ENCODE results near the gene RASGEF1B. TPM values are rescaled to one million over a fixed set of nuclear protein-coding genes. Genes with fewer than 3 reads are reported as not detected.

The RASGEF1B gene
- total RNA-seq, 4 donors from 2014 or later = 0.77 to 25.9 (median 12.2) TPM

- H3K4me1 ChIP-seq = no peaks in the 10 kb centered on the region
- H3K4me3 ChIP-seq = no peak overlapping the region
- TF ChIP-seq CTCF (IDR thresholded peaks at IDR 0.05) = no peak
- TF ChIP-seq POLR2A (IDR thresholded peaks at IDR 0.05) = no peak
- intact Hi-C loops (cut with DNase I; ENCODE audit: low total_unique reads) = no loop called here
- H3K27me3 ChIP-seq = no peaks in the 10 kb centered on the region
- no peaks in the 10 kb centered on the region for H3K9me3 ChIP-seq
- H3K36me3 ChIP-seq = no peaks in the 10 kb centered on the region
- DNase-seq = no peak
- peak overlapping the region in 1 of 2 donors; percentile 31 for H3K27ac ChIP-seq
These were observed 32.7 kb upstream of the RASGEF1B start for GRCh38 chr4:81504112-81505003.

DNA sequence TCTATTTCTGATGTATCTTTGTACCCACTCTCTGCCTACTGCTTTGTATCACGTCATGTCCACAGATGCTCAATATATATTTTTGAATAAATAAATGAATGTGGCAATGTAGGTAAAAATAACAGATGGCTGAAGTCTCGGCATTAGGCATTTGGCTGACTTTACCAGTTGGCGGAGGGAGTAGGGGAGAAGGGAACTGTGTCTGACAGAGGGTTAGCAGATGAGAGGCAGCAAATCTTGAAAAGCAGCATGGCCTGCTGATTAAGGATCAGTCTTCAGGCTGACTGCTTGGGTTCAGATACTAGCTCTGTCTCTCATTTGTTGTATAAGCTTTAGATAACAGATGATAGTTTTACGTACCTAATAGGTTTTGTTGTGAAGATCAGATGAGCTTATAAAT, 31.9 kb upstream of the RASGEF1B start:
- DNase-seq = no peak

DNA sequence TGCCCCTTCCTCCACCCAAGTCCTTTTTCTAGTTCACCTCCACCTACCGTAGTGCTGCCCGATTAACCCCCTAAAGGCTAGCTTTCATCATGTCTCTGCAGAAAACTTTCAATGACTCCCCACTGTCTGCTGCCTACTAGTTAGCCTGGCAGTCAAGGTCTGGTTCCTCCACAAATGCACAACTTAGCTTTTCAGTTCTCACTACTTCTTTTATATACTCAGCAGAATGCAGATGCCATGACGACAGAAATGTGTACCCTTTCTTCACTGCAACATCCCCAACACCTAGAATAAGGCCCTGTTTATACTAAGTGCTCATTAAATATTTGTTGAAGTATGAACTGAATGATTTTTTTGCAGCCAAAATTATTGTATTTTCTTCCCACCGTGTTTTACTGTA, 30.9 kb upstream of the RASGEF1B start:
- no peaks in the 10 kb centered on the region for H3K4me1 ChIP-seq
- no peak overlapping the region for H3K4me3 ChIP-seq
- H3K9me3 ChIP-seq = no peaks in the 10 kb centered on the region
- H3K27ac ChIP-seq = no peak overlapping the region
- no peaks in the 10 kb centered on the region for H3K27me3 ChIP-seq
- no peak for DNase-seq
- H3K36me3 ChIP-seq = no peaks in the 10 kb centered on the region
- TF ChIP-seq CTCF (IDR thresholded peaks at IDR 0.05) = no peak
- TF ChIP-seq POLR2A (IDR thresholded peaks at IDR 0.05) = no peak
- intact Hi-C loops (cut with DNase I; ENCODE audit: low total_unique reads) = no loop called here

More for the DNA sequence above, 31.9 kb upstream of the RASGEF1B start:
- no peaks in the 10 kb centered on the region for H3K27me3 ChIP-seq
- no peak overlapping the region for H3K4me3 ChIP-seq
- TF ChIP-seq POLR2A (IDR thresholded peaks at IDR 0.05) (no peak), CTCF (IDR thresholded peaks at IDR 0.05) (no peak)
- no peaks in the 10 kb centered on the region for H3K9me3 ChIP-seq
- intact Hi-C loops (cut with DNase I; ENCODE audit: low total_unique reads) = no loop called here
- no peak overlapping the region for H3K27ac ChIP-seq
- no peaks in the 10 kb centered on the region for H3K36me3 ChIP-seq
- no peaks in the 10 kb centered on the region for H3K4me1 ChIP-seq

GRCh38 chr4:81499840-81500239, 28.1 kb upstream of the RASGEF1B start:
- Histone ChIP-seq H3K36me3 (no peaks in the 10 kb centered on the region), H3K4me1 (no peaks in the 10 kb centered on the region), H3K9me3 (no peaks in the 10 kb centered on the region), H3K4me3 (no peak overlapping the region), H3K27ac (no peak overlapping the region), H3K27me3 (no peaks in the 10 kb centered on the region)
- no peak for TF ChIP-seq POLR2A (IDR thresholded peaks at IDR 0.05)
- TF ChIP-seq CTCF (IDR thresholded peaks at IDR 0.05) = no peak
- intact Hi-C loops (cut with DNase I; ENCODE audit: low total_unique reads) = no loop called here
- no peak for DNase-seq

- TF ChIP-seq POLR2A (IDR thresholded peaks at IDR 0.05) (no peak), CTCF (IDR thresholded peaks at IDR 0.05) (no peak)
- Histone ChIP-seq H3K9me3 (no peaks in the 10 kb centered on the region), H3K36me3 (no peaks in the 10 kb centered on the region), H3K4me3 (no peak overlapping the region), H3K27me3 (no peaks in the 10 kb centered on the region), H3K4me1 (no peaks in the 10 kb centered on the region), H3K27ac (no peak overlapping the region)
- no peak for DNase-seq
- intact Hi-C loops (cut with DNase I; ENCODE audit: low total_unique reads) = no loop called here
These were observed 26.9 kb upstream of the RASGEF1B start for GRCh38 chr4:81498551-81499099.

Data from uterus (tissue), 4 donors.